HCT116 (cell line): ENCODE measurements around the gene CCL20. TPM values are rescaled to one million over a fixed set of nuclear protein-coding genes. Genes with fewer than 3 reads are reported as not detected.

Source experiments
- CBX3 ChIP-seq: IDR thresholded peaks from 2 replicates; pipeline ENCODE4 v1.6.1; 2012; ENCODE audit warnings: low read depth
- FOSL1 ChIP-seq: IDR thresholded peaks from 2 replicates; pipeline ENCODE4 v1.6.1; 2012; ENCODE audit warnings: low read depth
- SIN3A ChIP-seq: IDR thresholded peaks from 2 replicates; pipeline ENCODE4 v1.6.1; 2012; ENCODE audit warnings: low read depth
- total RNA-seq: library from RNA; stranded (reverse); gene quantifications from one replicate; pipeline ENCODE4 v1.2.1, GENCODE V29; 2021; ENCODE audit not compliant: unreplicated experiment
- TF ChIP-seq, protein P1 (sequence below): IDR thresholded peaks from 2 replicates; pipeline ENCODE4 v1.6.1; 2012; ENCODE audit warnings: low read depth
- TF ChIP-seq, protein P2 (sequence below), 3 experiments: fragments of 200-600 bp in 1 of 3; sonication (generic) in 1 of 3; IDR thresholded peaks in 2 of 3; conservative IDR thresholded peaks in 1 of 3; 2 replicates each; pipeline ENCODE4 v1.5.1; 2012 to 2017; ENCODE audit warnings: low read depth in 2 of 3, low read length in 2 of 3, antibody characterized with exemption in 1 of 3, borderline replicate concordance in 1 of 3, control low read depth in 1 of 3, mild to moderate bottlenecking in 1 of 3, mixed read lengths in 1 of 3, mixed run types in 1 of 3, moderate library complexity in 1 of 3; ENCODE audit not compliant: insufficient read depth in 1 of 3
- TF ChIP-seq, protein P3 (sequence below): IDR thresholded peaks from 2 replicates; pipeline ENCODE4 v1.6.1; 2012

Gene CCL20
- total RNA-seq, 1 experiment from 2014 or later, result 0.30 TPM

- TF ChIP-seq, protein P1, sequence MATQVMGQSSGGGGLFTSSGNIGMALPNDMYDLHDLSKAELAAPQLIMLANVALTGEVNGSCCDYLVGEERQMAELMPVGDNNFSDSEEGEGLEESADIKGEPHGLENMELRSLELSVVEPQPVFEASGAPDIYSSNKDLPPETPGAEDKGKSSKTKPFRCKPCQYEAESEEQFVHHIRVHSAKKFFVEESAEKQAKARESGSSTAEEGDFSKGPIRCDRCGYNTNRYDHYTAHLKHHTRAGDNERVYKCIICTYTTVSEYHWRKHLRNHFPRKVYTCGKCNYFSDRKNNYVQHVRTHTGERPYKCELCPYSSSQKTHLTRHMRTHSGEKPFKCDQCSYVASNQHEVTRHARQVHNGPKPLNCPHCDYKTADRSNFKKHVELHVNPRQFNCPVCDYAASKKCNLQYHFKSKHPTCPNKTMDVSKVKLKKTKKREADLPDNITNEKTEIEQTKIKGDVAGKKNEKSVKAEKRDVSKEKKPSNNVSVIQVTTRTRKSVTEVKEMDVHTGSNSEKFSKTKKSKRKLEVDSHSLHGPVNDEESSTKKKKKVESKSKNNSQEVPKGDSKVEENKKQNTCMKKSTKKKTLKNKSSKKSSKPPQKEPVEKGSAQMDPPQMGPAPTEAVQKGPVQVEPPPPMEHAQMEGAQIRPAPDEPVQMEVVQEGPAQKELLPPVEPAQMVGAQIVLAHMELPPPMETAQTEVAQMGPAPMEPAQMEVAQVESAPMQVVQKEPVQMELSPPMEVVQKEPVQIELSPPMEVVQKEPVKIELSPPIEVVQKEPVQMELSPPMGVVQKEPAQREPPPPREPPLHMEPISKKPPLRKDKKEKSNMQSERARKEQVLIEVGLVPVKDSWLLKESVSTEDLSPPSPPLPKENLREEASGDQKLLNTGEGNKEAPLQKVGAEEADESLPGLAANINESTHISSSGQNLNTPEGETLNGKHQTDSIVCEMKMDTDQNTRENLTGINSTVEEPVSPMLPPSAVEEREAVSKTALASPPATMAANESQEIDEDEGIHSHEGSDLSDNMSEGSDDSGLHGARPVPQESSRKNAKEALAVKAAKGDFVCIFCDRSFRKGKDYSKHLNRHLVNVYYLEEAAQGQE, result no peak
- TF ChIP-seq, protein P2, sequence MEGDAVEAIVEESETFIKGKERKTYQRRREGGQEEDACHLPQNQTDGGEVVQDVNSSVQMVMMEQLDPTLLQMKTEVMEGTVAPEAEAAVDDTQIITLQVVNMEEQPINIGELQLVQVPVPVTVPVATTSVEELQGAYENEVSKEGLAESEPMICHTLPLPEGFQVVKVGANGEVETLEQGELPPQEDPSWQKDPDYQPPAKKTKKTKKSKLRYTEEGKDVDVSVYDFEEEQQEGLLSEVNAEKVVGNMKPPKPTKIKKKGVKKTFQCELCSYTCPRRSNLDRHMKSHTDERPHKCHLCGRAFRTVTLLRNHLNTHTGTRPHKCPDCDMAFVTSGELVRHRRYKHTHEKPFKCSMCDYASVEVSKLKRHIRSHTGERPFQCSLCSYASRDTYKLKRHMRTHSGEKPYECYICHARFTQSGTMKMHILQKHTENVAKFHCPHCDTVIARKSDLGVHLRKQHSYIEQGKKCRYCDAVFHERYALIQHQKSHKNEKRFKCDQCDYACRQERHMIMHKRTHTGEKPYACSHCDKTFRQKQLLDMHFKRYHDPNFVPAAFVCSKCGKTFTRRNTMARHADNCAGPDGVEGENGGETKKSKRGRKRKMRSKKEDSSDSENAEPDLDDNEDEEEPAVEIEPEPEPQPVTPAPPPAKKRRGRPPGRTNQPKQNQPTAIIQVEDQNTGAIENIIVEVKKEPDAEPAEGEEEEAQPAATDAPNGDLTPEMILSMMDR (IDR thresholded peaks at IDR 0.05 in 2 of 3, conservative IDR thresholded peaks at IDR 0.05 in 1 of 3; ENCODE audit: borderline replicate concordance in 1 of 3, insufficient read depth in 1 of 3, low read depth in 2 of 3, low read length in 2 of 3), result no peak
- TF ChIP-seq SIN3A (no peak), CBX3 (no peak), FOSL1 (no peak)
- TF ChIP-seq, protein P3, sequence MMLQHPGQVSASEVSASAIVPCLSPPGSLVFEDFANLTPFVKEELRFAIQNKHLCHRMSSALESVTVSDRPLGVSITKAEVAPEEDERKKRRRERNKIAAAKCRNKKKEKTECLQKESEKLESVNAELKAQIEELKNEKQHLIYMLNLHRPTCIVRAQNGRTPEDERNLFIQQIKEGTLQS, result no peak
These were observed 21.4 kb downstream of the CCL20 start (continued) for GRCh38 chr2:227834916-227835650.
